Measurements from ENCODE around the gene ATRNL1.

DNA sequence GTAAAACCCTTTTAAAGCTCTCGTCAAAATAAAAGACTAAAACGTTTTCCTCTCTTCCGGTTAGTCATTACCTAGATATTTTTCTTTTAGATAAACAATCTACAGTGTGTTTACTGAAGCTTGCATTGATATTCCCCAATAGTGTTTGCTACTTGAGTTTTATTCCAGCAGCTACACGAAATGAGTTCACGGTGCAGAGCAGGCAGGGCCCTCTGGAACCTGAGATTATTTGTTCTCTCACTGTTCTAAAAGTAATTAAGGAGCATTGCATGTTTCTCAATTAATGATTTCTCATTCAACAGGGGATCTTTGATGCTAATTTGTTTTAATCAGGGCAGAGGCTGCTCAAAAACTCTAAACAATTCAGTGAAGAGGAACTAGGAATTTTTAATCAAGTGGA, 860.1 kb downstream of the ATRNL1 start:
- TF ChIP-seq CTCF (IDR thresholded peaks at IDR 0.05; ENCODE audit: borderline replicate concordance, extremely low read depth, low read length, poor library complexity, severe bottlenecking) (no peak), EZH2 (IDR thresholded peaks at IDR 0.05; ENCODE audit: borderline replicate concordance, low read depth, low read length, severe bottlenecking) (no peak)
